Activated T-cell treated with anti-CD3 and anti-CD28 coated beads, Interleukin-2, amount 50 U/mL, for 72 hours (primary cell): ENCODE data around the gene KMT2E. TPM values are rescaled to one million over a fixed set of nuclear protein-coding genes. Genes with fewer than 3 reads are reported as not detected.

Experiments
- ATAC-seq, 2 donors: fragments of 150-1000 bp; cut with Tn5 transposase; replicated peaks in 1 of 2; 2 replicates each; pipeline ENCODE4 v1.10.0; 2021; ENCODE audit warnings: moderate library complexity in 2 of 2, mild to moderate bottlenecking in 1 of 2
- DNase-seq, 2 donors: peaks; one replicate each; pipeline ENCODE4 v3.0.0; 2021 to 2022; ENCODE audit warnings: mixed read lengths in 1 of 2
- H3K27ac Mint-ChIP-seq: one replicate; pipeline ENCODE4 v1.8.0; 2022; ENCODE audit warnings: mild to moderate bottlenecking, moderate library complexity, mixed read lengths
- H3K27me3 Mint-ChIP-seq: one replicate; pipeline ENCODE4 v1.8.0; 2022; ENCODE audit warnings: low read depth, mixed read lengths
- H3K36me3 Mint-ChIP-seq, 2 donors: one replicate each; pipeline ENCODE4 v1.8.0; 2022; ENCODE audit warnings: mixed read lengths in 2 of 2, mild to moderate bottlenecking in 1 of 2; ENCODE audit not compliant: insufficient read depth in 2 of 2
- H3K4me1 Mint-ChIP-seq: one replicate; pipeline ENCODE4 v1.8.0; 2022; ENCODE audit warnings: low read depth, mixed read lengths
- H3K4me3 Mint-ChIP-seq, 2 donors: one replicate each; pipeline ENCODE4 v1.8.0; 2022; ENCODE audit warnings: mild to moderate bottlenecking in 2 of 2, mixed read lengths in 2 of 2, moderate library complexity in 2 of 2
- H3K9me3 Mint-ChIP-seq, 2 donors: one replicate each; pipeline ENCODE4 v1.8.0; 2022; ENCODE audit warnings: mixed read lengths in 2 of 2
- total RNA-seq, 2 donors: library from RNA; stranded (reverse); gene quantifications; one replicate each; pipeline ENCODE4 v1.2.3, GENCODE V29; 2022

The KMT2E gene
- total RNA-seq, 2 donors from 2014 or later = 96.4 to 112 TPM

DNA sequence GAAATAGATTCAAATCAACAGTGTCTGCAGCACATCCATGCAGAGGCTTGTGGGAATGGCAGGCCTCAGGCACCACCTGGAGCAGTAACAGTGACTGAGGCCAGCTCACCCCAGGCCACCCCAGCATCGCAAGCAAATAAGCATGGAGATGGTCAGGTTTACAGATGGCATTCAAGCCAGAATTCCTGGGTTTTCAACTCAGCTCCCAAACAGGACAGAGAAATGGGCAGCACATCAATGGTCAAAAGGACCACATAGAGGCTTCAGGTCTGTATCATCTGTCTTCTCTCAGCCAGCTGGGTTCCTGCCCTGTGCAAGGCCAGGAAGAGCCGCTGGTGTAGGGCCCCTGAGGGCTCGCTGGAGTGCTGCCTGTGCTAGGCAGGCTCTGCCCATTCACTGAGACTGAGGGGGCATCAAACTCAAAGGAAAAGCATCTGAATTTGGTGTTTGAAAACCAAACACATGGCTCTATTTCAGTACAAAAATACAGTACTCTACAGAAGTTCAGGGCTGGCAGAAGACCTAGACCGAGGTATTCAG lies 112.5 kb downstream of the KMT2E start:
- peaks cover 36% of the 10 kb centered on the region for H3K4me1 Mint-ChIP-seq
- H3K4me3 Mint-ChIP-seq = no peak overlapping the region
- ATAC-seq = no peak
- DNase-seq = no peak
- H3K27ac Mint-ChIP-seq = no peak overlapping the region
- H3K36me3 Mint-ChIP-seq = peaks cover 0 to 12% of the 10 kb centered on the region in 2 donors
- H3K27me3 Mint-ChIP-seq = no peaks in the 10 kb centered on the region
- H3K9me3 Mint-ChIP-seq = no peaks in the 10 kb centered on the region

DNA sequence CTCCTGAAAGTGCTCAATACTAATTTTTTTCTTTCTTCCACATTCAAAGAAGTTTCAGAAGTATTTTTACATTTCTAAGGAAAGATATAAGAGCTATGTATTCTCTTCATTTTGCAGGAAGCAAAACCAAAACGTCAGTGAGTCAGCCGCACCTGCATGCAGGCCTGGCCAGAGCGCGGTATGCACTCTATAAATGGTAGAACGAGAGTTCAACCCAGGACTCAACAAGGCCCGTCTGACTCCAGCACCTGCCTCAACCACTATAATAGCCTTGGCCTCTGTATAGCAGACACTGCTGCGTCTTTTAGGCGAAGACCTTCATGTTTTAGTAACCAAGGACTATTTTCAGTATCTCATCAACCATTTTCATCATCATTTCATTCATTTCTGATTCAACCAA lies 113.2 kb downstream of the KMT2E start:
- Mint-ChIP-seq H3K36me3 (peaks cover 0 to 14% of the 10 kb centered on the region in 2 donors), H3K4me1 (peaks cover 36% of the 10 kb centered on the region), H3K27ac (peak overlapping the region; percentile 57), H3K4me3 (peak overlapping the region; percentile 11 to 36), H3K9me3 (no peaks in the 10 kb centered on the region), H3K27me3 (no peaks in the 10 kb centered on the region)
- ATAC-seq (peak in 1 of 2 donors; percentile 54), DNase-seq (peak in 1 of 2 donors; percentile 19)

DNA sequence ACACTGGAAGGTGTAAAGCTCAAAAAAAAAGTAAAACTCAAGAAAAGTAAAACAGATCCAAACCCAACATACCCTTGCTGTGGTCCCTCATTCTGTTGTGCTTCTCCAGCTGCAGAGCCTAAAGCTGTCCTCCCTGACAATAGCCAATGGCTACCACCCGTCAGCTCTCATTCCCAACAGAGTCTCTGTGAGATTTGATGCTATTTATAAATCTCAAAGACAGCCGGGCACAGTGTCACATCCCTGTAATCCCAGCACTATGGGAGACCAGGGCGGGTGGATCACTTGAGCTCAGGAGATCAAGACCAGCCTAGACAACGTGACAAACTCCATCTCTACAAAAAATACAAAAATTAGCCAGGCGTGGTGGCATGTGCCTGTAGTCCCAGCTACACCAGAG lies 116.0 kb downstream of the KMT2E start:
- Mint-ChIP-seq H3K4me1 (peaks cover 47% of the 10 kb centered on the region), H3K4me3 (no peak overlapping the region), H3K9me3 (no peaks in the 10 kb centered on the region), H3K27me3 (no peaks in the 10 kb centered on the region), H3K27ac (no peak overlapping the region), H3K36me3 (peaks cover 0 to 9% of the 10 kb centered on the region in 2 donors)
- DNase-seq (no peak), ATAC-seq (no peak)

DNA sequence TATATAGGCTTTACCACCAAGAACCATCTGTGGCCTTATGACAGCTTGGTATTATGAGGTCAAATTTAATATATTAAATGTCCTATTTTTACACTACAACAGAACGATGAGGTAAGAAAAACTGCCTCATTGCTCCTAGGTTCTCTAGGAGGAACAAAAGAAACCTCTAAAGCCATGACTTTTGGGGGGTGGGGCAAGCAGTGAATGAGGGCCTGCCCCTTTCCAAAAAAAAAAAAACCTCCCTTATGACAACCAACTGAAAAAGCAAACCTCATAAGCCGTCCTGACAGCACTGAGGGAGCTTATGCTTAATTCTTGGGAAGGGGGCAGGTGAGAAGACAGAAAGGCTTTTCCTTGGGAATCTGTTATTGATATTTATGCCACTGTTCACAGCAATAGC lies 116.6 kb downstream of the KMT2E start:
- DNase-seq (no peak), ATAC-seq (no peak)
- H3K27ac Mint-ChIP-seq = no peak overlapping the region
- H3K9me3 Mint-ChIP-seq = no peaks in the 10 kb centered on the region
- H3K36me3 Mint-ChIP-seq = peaks cover 0 to 9% of the 10 kb centered on the region in 2 donors
- H3K4me3 Mint-ChIP-seq = no peak overlapping the region
- H3K27me3 Mint-ChIP-seq = no peaks in the 10 kb centered on the region
- peaks cover 47% of the 10 kb centered on the region for H3K4me1 Mint-ChIP-seq

DNA sequence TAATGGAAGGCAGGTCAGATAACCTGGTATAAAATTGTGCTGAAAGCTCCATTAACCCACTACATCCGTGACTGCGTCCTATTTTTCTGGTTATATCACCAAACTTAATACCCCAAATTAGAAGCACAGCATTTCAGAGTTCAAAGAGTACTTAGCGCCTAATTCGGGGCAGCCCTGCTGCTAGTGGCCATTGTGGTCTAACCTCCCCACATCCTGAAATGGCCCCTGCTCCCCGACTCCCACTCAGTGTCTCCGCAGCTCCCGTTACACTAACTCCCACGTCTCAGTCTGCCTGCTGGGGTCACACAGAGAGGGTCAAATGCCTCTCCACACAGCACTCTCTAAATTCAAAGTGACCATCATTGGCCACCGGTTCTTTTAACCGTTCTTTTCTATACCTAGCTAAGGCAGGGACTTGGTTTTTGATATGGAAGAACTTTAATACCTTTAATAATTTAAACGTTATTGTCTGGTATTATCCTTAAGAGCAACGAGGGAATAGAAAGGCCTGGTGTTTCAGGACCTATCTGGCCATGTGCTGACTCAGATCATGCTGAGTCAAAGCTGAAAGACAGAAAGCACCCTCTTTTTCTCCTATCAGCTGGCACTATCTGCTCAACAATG lies 117.1 kb downstream of the KMT2E start:
- H3K27me3 Mint-ChIP-seq = no peaks in the 10 kb centered on the region
- H3K9me3 Mint-ChIP-seq = no peaks in the 10 kb centered on the region
- H3K27ac Mint-ChIP-seq = peak overlapping the region; percentile 81
- DNase-seq = peak; percentile 32 to 46
- peaks cover 0 to 5% of the 10 kb centered on the region in 2 donors for H3K36me3 Mint-ChIP-seq
- peaks cover 44% of the 10 kb centered on the region for H3K4me1 Mint-ChIP-seq
- peak overlapping the region; percentile 4 to 47 for H3K4me3 Mint-ChIP-seq
- peak; percentile 69 to 85 for ATAC-seq

DNA sequence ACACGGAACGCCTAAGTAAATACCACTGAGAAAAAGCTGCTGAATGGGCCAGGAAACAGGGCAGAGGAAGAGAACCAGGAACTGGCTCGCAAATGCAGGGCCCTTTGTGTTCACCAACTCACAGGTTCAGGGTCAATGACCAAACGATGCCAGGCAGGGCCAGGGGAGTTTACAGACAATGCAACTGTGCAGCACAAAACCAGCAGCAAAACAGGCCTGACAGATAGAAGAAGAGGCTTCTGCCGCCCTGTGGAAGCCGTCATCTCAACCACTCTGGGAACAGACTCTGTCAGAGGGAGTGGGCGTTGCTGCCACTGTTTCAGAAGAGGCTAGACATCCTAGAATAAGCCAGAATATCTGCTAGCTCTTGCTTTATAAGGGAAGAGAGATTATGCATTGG lies 117.9 kb downstream of the KMT2E start:
- peak; percentile 53 to 56 for ATAC-seq
- H3K27ac Mint-ChIP-seq = peak overlapping the region; percentile 79
- DNase-seq = peak; percentile 25 to 35
- peak overlapping the region; percentile 15 to 61 for H3K4me3 Mint-ChIP-seq
- H3K4me1 Mint-ChIP-seq = peaks cover 36% of the 10 kb centered on the region
- H3K9me3 Mint-ChIP-seq = no peaks in the 10 kb centered on the region
- no peaks in the 10 kb centered on the region for H3K27me3 Mint-ChIP-seq
- H3K36me3 Mint-ChIP-seq = peaks cover 0 to 5% of the 10 kb centered on the region in 2 donors

DNA sequence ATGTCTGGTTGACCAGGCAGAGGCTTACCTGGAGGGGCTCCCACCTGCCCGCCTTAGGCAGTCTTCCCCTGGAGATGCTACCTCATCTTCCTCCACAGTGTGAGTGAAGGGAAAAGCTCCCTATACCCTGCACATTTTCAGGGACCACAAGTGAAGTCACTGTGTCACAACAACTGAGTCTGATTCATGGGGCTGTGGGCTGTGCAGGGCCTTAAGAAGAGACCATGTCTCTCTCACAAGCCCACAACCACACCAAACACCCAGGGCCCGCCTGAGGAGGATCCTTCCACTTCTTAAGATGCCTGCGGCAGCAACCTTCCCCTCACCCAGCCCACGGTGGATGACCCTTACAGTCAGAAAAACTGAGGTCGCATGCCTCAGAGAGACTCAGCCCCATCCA lies 118.3 kb downstream of the KMT2E start:
- Mint-ChIP-seq H3K4me1 (peaks cover 32% of the 10 kb centered on the region), H3K9me3 (no peaks in the 10 kb centered on the region), H3K27ac (no peak overlapping the region), H3K36me3 (peaks cover 0 to 5% of the 10 kb centered on the region in 2 donors), H3K27me3 (no peaks in the 10 kb centered on the region), H3K4me3 (no peak overlapping the region)
- ATAC-seq (peak; percentile 54 to 62), DNase-seq (peak in 1 of 2 donors; percentile 36)

DNA sequence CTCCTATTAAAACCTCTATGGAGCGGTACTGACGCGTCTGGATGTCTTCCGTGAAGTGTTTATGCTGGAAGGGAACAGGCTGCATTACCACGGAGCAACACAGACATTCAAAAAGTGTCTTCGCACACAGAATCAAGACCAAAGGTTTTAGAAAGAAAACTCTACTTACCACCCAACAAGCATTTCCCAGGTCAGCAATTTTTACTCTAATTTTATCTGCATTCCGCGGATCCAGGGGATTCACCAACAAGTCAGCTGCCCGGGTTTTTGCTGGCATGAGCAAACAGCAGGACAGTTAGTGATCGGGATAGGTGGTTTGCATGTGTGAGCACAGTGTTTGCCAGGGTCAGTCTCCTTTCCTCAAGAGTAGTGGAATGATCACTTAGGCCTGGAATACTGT lies 118.8 kb downstream of the KMT2E start:
- Mint-ChIP-seq H3K4me1 (peaks cover 30% of the 10 kb centered on the region), H3K36me3 (peaks cover 0 to 6% of the 10 kb centered on the region in 2 donors), H3K27ac (no peak overlapping the region), H3K4me3 (no peak overlapping the region), H3K9me3 (no peaks in the 10 kb centered on the region), H3K27me3 (no peaks in the 10 kb centered on the region)
- ATAC-seq (no peak), DNase-seq (no peak)

DNA sequence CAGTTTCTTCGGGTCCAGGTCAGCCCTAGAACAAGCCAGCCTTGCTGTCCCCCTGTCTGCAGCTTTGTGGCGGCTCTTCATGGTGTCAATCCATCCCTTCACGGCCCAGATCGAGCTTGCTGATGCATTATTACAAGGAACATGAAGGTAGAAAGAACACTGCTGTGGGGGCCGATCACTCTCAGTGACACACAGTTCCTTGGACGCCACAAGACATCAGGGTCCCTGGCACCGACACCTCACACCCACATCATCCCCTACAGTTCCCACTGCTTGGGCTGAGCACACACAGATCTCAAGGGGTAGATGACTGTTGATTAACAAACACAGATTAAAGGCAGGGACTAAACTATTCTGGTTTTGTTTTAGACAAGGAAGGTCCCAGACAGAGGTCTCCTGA lies 119.4 kb downstream of the KMT2E start:
- H3K36me3 Mint-ChIP-seq = peaks cover 0 to 10% of the 10 kb centered on the region in 2 donors
- no peaks in the 10 kb centered on the region for H3K9me3 Mint-ChIP-seq
- peak overlapping the region; percentile 59 for H3K27ac Mint-ChIP-seq
- ATAC-seq (no peak), DNase-seq (no peak)
- no peak overlapping the region for H3K4me3 Mint-ChIP-seq
- no peaks in the 10 kb centered on the region for H3K27me3 Mint-ChIP-seq
- H3K4me1 Mint-ChIP-seq = peaks cover 30% of the 10 kb centered on the region

DNA sequence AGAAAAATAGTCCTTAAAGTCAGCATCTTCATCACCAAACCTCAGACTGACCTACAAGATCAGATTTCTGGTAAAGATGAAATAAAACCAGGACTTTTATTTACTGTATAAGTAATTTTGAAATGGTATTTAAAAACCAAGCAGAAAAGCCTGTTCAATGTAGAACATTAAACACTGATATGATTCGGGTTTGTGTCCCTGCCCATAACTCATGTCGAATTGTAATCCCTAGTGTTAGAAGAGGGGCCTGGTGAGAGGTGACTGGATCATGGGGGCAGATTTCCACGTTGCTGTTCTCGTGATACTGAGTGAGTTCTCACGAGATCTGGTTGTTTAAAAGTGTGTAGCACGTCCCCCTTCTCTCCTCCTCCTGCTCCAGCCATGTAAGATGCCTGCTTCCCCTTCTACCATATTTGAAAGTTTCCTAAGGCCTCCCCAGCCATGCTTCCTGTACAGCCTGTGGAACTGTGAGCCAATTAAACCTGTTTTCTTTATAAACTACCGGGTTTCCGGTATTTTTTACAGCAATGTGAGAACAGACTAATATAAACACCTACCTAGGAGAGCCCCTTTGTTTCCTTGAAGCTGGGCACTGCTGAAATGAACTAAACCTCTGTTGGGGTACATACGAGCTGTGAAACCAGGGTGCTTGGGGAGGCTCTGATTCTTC lies 120.1 kb downstream of the KMT2E start:
- ATAC-seq (no peak), DNase-seq (no peak)
- Mint-ChIP-seq H3K27ac (peak overlapping the region; percentile 30), H3K4me1 (peaks cover 30% of the 10 kb centered on the region), H3K27me3 (no peaks in the 10 kb centered on the region), H3K9me3 (no peaks in the 10 kb centered on the region), H3K36me3 (peaks cover 0 to 10% of the 10 kb centered on the region in 2 donors), H3K4me3 (no peak overlapping the region)

DNA sequence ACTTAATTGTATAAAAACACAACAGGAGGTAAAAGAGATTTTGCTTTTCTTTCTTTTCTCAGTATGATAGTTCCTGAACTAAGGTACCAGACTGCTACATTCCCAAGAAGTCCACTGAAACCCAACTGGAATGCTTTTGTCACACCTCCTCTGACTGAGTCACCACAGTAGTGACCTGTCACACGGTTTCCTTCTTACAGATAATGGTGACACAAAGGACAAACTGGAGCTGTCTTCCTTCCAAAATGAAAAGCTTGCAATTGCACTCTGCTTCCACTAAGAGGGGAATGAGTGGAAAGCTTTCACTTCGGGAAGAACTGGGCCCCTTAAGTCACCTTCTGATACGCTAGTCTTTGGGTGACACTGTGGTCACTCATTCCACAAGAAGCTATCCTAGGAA lies 122.2 kb downstream of the KMT2E start:
- Mint-ChIP-seq H3K9me3 (no peaks in the 10 kb centered on the region), H3K36me3 (peaks cover 0 to 7% of the 10 kb centered on the region in 2 donors), H3K4me3 (no peak overlapping the region), H3K27ac (no peak overlapping the region), H3K27me3 (no peaks in the 10 kb centered on the region), H3K4me1 (peaks cover 23% of the 10 kb centered on the region)
- DNase-seq (no peak), ATAC-seq (no peak)

DNA sequence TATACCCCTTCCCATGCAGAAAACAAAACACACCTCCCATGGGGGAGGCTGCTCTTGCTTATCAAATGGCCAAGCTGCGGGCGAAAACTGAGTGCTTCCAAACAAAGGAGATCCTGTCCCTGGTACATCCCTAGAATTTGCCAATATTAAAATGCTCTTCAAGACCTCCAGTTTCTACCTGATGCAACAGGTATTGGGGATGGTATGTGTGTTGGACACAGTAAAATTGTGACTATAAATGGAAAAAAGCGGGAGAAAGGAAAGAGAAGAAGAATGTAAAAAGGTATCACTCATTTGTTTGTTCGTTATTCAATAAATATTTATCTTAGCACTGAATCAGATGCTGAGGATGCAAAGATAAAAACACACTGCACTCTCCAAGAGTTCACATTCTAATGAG lies 123.9 kb downstream of the KMT2E start:
- DNase-seq = no peak
- Mint-ChIP-seq H3K4me1 (peaks cover 7% of the 10 kb centered on the region), H3K27me3 (no peaks in the 10 kb centered on the region), H3K4me3 (no peak overlapping the region), H3K9me3 (no peaks in the 10 kb centered on the region), H3K27ac (no peak overlapping the region), H3K36me3 (peaks cover 0 to 13% of the 10 kb centered on the region in 2 donors)
- no peak for ATAC-seq

DNA sequence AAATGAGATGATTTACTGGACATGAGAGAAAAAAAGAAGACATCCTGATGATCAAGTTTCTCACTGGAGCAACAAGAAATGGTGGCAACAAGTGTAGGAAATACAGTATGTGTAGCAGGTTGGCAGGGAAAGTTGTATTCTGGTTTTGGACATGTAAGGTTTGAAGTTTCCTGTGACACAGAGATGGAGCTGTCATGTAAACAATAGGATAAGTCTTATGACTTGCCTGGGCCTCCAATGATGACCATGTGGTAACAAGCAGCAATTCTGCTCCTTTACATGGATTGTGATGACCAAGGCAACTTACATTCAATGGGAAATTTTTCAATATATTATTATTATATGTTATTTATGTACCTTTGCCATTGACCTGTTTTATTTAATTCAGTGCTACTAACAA lies 125.4 kb downstream of the KMT2E start:
- Mint-ChIP-seq H3K9me3 (no peaks in the 10 kb centered on the region), H3K27me3 (no peaks in the 10 kb centered on the region), H3K36me3 (peaks cover 2 to 13% of the 10 kb centered on the region in 2 donors)

More for the DNA sequence above, 125.4 kb downstream of the KMT2E start:
- DNase-seq = no peak
- H3K4me1 Mint-ChIP-seq = no peaks in the 10 kb centered on the region
- ATAC-seq = no peak
- H3K4me3 Mint-ChIP-seq = no peak overlapping the region
- no peak overlapping the region for H3K27ac Mint-ChIP-seq
